ENCODE measurements around the gene POU2F2. TPM values are rescaled to one million over a fixed set of nuclear protein-coding genes. Genes with fewer than 3 reads are reported as not detected.

Gene POU2F2
- total and polyA plus RNA-seq, 8 donors = 0.87 to 10.0 (median 1.6) TPM

DNA sequence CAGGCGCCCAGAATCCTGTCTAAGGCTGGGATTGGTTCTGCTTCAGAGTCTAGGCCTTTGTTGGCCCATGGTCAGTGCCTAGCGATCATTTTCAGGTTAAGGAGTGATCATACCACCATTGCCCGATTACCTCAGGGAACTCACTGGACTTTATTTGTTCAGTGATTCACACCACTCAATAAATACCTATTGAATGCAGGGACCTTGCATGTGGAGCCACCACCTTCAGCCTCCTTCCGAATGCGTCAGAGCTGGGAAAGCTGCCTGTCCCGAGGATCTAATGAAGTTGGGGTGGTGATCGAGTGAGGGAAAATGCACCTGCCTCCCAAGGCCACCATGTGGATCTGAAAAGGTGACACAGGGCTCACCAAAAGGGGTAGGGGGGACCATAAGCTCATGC lies 40.0 kb upstream of the POU2F2 start:
- ATAC-seq (no peak), DNase-seq (no peak)
- H3K4me1 ChIP-seq = peaks cover 0 to 17% of the 10 kb centered on the region in 2 donors
- peaks cover 29 to 48% of the 10 kb centered on the region in 2 donors for H3K27me3 ChIP-seq
- H3K27ac ChIP-seq = no peak overlapping the region
- H3K9me3 ChIP-seq = no peaks in the 10 kb centered on the region
- intact Hi-C loops (cut with DNase I) = no loop called here
- no peak overlapping the region for H3K4me3 ChIP-seq
- TF ChIP-seq, protein P1, sequence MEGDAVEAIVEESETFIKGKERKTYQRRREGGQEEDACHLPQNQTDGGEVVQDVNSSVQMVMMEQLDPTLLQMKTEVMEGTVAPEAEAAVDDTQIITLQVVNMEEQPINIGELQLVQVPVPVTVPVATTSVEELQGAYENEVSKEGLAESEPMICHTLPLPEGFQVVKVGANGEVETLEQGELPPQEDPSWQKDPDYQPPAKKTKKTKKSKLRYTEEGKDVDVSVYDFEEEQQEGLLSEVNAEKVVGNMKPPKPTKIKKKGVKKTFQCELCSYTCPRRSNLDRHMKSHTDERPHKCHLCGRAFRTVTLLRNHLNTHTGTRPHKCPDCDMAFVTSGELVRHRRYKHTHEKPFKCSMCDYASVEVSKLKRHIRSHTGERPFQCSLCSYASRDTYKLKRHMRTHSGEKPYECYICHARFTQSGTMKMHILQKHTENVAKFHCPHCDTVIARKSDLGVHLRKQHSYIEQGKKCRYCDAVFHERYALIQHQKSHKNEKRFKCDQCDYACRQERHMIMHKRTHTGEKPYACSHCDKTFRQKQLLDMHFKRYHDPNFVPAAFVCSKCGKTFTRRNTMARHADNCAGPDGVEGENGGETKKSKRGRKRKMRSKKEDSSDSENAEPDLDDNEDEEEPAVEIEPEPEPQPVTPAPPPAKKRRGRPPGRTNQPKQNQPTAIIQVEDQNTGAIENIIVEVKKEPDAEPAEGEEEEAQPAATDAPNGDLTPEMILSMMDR (IDR thresholded peaks at IDR 0.05) = no peak
- no peaks in the 10 kb centered on the region for H3K36me3 ChIP-seq

- H3K4me3 ChIP-seq = no peak overlapping the region
- ATAC-seq = no peak
These were observed 38.5 kb upstream of the POU2F2 start for GRCh38 chr19:42170715-42171114.

GRCh38 chr19:42169486-42170413 lies 37.5 kb upstream of the POU2F2 start:
- DNase-seq (no peak), ATAC-seq (no peak)
- TF ChIP-seq, protein P1 (IDR thresholded peaks at IDR 0.05) = no peak
- H3K4me3 ChIP-seq = no peak overlapping the region
- intact Hi-C loops (cut with DNase I) = no loop called here
- H3K4me1 ChIP-seq = no peaks in the 10 kb centered on the region
- no peaks in the 10 kb centered on the region for H3K9me3 ChIP-seq
- H3K27me3 ChIP-seq = peaks cover 7 to 23% of the 10 kb centered on the region in 2 donors
- H3K36me3 ChIP-seq = no peaks in the 10 kb centered on the region
- no peak overlapping the region for H3K27ac ChIP-seq

More at GRCh38 chr19:42170715-42171114, 38.5 kb upstream of the POU2F2 start:
- intact Hi-C loops (cut with DNase I) = no loop called here
- Histone ChIP-seq H3K4me1 (peaks cover 0 to 4% of the 10 kb centered on the region in 2 donors), H3K36me3 (no peaks in the 10 kb centered on the region), H3K9me3 (no peaks in the 10 kb centered on the region), H3K27me3 (peaks cover 16 to 33% of the 10 kb centered on the region in 2 donors), H3K27ac (no peak overlapping the region)
- TF ChIP-seq, protein P1 (IDR thresholded peaks at IDR 0.05) = no peak
- no peak for DNase-seq

- Histone ChIP-seq H3K36me3 (no peaks in the 10 kb centered on the region), H3K27ac (no peak overlapping the region), H3K4me1 (no peaks in the 10 kb centered on the region), H3K9me3 (no peaks in the 10 kb centered on the region), H3K27me3 (peaks cover 0 to 13% of the 10 kb centered on the region in 2 donors), H3K4me3 (no peak overlapping the region)
- ATAC-seq (no peak), DNase-seq (no peak)
- intact Hi-C loops (cut with DNase I) = no loop called here
- TF ChIP-seq, protein P1 (IDR thresholded peaks at IDR 0.05) = no peak
These were observed 36.0 kb upstream of the POU2F2 start for GRCh38 chr19:42168206-42168605.

- Histone ChIP-seq H3K4me1 (no peaks in the 10 kb centered on the region), H3K4me3 (no peak overlapping the region), H3K27ac (no peak overlapping the region), H3K9me3 (no peaks in the 10 kb centered on the region), H3K36me3 (no peaks in the 10 kb centered on the region), H3K27me3 (peaks cover 0 to 19% of the 10 kb centered on the region in 2 donors)
- DNase-seq = no peak
- TF ChIP-seq, protein P1 (IDR thresholded peaks at IDR 0.05) = no peak
- ATAC-seq = no peak
- intact Hi-C loops (cut with DNase I) = no loop called here
These were observed 34.1 kb upstream of the POU2F2 start for GRCh38 chr19:42166316-42166715.

Measured in left lung (tissue), 10 donors.